Vagina (tissue), 2 donors: ENCODE data around the gene TLCD3B.

ENCODE experiments used
- POLR2A ChIP-seq, 2 donors: fragments of 450-650 bp; IDR thresholded peaks; one replicate each; pipeline ENCODE4 v1.6.1; 2017; ENCODE audit warnings: antibody characterized with exemption in 2 of 2, mild to moderate bottlenecking in 2 of 2, moderate library complexity in 2 of 2
- TF ChIP-seq, protein P1 (sequence below), 3 experiments: fragments of 450-650 bp in 2 of 3; fragments of 200-600 bp in 1 of 3; sonication (generic) in 1 of 3; IDR thresholded peaks; one replicate each; pipeline ENCODE4 v1.5.1; 2017 to 2019; ENCODE audit warnings: antibody characterized with exemption in 3 of 3, mild to moderate bottlenecking in 2 of 3, moderate library complexity in 2 of 3

GRCh38 chr16:29992344-29992967 lies 38.6 kb downstream of the TLCD3B start:
- TF ChIP-seq, protein P1, sequence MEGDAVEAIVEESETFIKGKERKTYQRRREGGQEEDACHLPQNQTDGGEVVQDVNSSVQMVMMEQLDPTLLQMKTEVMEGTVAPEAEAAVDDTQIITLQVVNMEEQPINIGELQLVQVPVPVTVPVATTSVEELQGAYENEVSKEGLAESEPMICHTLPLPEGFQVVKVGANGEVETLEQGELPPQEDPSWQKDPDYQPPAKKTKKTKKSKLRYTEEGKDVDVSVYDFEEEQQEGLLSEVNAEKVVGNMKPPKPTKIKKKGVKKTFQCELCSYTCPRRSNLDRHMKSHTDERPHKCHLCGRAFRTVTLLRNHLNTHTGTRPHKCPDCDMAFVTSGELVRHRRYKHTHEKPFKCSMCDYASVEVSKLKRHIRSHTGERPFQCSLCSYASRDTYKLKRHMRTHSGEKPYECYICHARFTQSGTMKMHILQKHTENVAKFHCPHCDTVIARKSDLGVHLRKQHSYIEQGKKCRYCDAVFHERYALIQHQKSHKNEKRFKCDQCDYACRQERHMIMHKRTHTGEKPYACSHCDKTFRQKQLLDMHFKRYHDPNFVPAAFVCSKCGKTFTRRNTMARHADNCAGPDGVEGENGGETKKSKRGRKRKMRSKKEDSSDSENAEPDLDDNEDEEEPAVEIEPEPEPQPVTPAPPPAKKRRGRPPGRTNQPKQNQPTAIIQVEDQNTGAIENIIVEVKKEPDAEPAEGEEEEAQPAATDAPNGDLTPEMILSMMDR (IDR thresholded peaks at IDR 0.05) = no peak
- no peak for TF ChIP-seq POLR2A (IDR thresholded peaks at IDR 0.05)
